ENCODE measurements around the gene MEPE.

- TF ChIP-seq CTCF (IDR thresholded peaks at IDR 0.05 in 8 of 11, conservative IDR thresholded peaks at IDR 0.05 in 3 of 11) (no peak), POLR2A (IDR thresholded peaks at IDR 0.05) (no peak)
Measured at GRCh38 chr4:87857789-87858188, 25.0 kb downstream of the MEPE start.

Data from spleen (tissue), 7 donors.